Epithelial cell of proximal tubule (primary cell): ENCODE results near the gene SLC6A12. TPM values are rescaled to one million over a fixed set of nuclear protein-coding genes. Genes with fewer than 3 reads are reported as not detected.

Experiments used
- DNase-seq: peaks from one replicate; pipeline ENCODE4 v3.0.0-alpha.2; 2011; ENCODE audit warnings: low read depth
- H3K4me3 ChIP-seq: 2 replicates; pipeline ENCODE4 v1.5.1; 2011; ENCODE audit warnings: low read depth, mild to moderate bottlenecking, low read length
- CTCF ChIP-seq: conservative IDR thresholded peaks from 2 replicates; pipeline ENCODE4 v1.5.1; 2012; ENCODE audit warnings: low read depth, mild to moderate bottlenecking, low read length
- total RNA-seq: library from RNA; depleted of rRNA; stranded (reverse); fragments of >200 nt; gene quantifications from 2 replicates; pipeline ENCODE4 v1.2.3, GENCODE V29; 2015

Gene SLC6A12
- total RNA-seq, 1 donor from 2014 or later: not detected

GRCh38 chr12:223841-224240, 9.9 kb upstream of the SLC6A12 start:
- TF ChIP-seq CTCF: no peak
- no peak overlapping the region for H3K4me3 ChIP-seq
- DNase-seq: no peak

- DNase-seq: no peak
- H3K4me3 ChIP-seq: no peak overlapping the region
- no peak for TF ChIP-seq CTCF
Observed at GRCh38 chr12:221736-222135, 7.8 kb upstream of the SLC6A12 start.

GRCh38 chr12:220946-221550, 7.1 kb upstream of the SLC6A12 start:
- no peak for TF ChIP-seq CTCF
- DNase-seq: no peak
- H3K4me3 ChIP-seq: no peak overlapping the region

- no peak for DNase-seq
- no peak for TF ChIP-seq CTCF
Observed at GRCh38 chr12:220491-220890, 6.5 kb upstream of the SLC6A12 start.

GRCh38 chr12:219891-220352, 6.0 kb upstream of the SLC6A12 start:
- no peak overlapping the region for H3K4me3 ChIP-seq
- no peak for DNase-seq
- peak; percentile 98 for TF ChIP-seq CTCF

More at GRCh38 chr12:220491-220890, 6.5 kb upstream of the SLC6A12 start:
- no peak overlapping the region for H3K4me3 ChIP-seq

- no peak overlapping the region for H3K4me3 ChIP-seq
- DNase-seq: no peak
- TF ChIP-seq CTCF: no peak
Observed at GRCh38 chr12:218728-219590, 5.0 kb upstream of the SLC6A12 start.
